ENCODE measurements around the gene UMODL1. TPM values are rescaled to one million over a fixed set of nuclear protein-coding genes. Genes with fewer than 3 reads are reported as not detected.

UMODL1 gene
- total and polyA plus RNA-seq, 2 donors from 2014 or later = 0.39 TPM; not detected in 1

DNA sequence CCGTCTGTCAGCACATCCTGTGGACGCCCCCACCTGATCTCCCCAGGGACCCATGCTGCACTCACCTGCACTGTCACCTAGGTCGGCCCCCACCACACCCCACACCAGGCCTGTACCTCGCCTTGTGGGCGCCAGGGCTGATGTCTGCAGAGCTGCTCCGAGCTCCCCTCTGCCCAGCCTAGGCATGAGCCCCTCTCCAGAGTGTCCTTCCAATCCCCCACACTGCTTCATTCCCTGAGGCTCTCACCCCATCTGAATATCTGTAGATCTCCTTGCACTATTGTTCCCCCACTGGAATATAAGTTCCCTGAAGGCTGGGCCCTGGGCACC, 12.2 kb downstream of the UMODL1 start:
- Histone ChIP-seq H3K4me3 (ENCODE audit: low read length in 3 of 3) (no peak overlapping the region), H3K4me1 (ENCODE audit: control insufficient read depth in 2 of 3, insufficient read depth in 2 of 3, low read depth in 1 of 3, low read length in 3 of 3) (peaks cover 0 to 3% (median 0%) of the 10 kb centered on the region in 3 donors), H3K9ac (ENCODE audit: low read length in 3 of 3) (no peak overlapping the region), H3K27me3 (ENCODE audit: control insufficient read depth, insufficient read depth, low read length) (no peaks in the 10 kb centered on the region), H3K9me3 (ENCODE audit: control insufficient read depth in 2 of 3, insufficient read depth in 1 of 3, low read length in 3 of 3) (no peaks in the 10 kb centered on the region), H3K36me3 (ENCODE audit: control insufficient read depth in 2 of 3, insufficient read depth in 3 of 3, low read length in 3 of 3) (no peaks in the 10 kb centered on the region), H3K27ac (ENCODE audit: low read depth in 2 of 2, low read length in 2 of 2) (no peak overlapping the region)
- intact Hi-C loops (cut with DNase I) = no loop called here
- no peak for TF ChIP-seq CTCF (IDR thresholded peaks at IDR 0.05; ENCODE audit: borderline replicate concordance, extremely low read depth, insufficient read depth)
- peak in 1 of 5 donors; percentile 59 for DNase-seq
- FAIRE-seq = no peak

- DNase-seq = no peak
- no peak for FAIRE-seq
- no peak overlapping the region for H3K27ac ChIP-seq (ENCODE audit: low read depth in 2 of 2, low read length in 2 of 2)
- no peaks in the 10 kb centered on the region for H3K27me3 ChIP-seq (ENCODE audit: control insufficient read depth, insufficient read depth, low read length)
- no peaks in the 10 kb centered on the region for H3K36me3 ChIP-seq (ENCODE audit: control insufficient read depth in 2 of 3, insufficient read depth in 3 of 3, low read length in 3 of 3)
- no peak overlapping the region for H3K4me3 ChIP-seq (ENCODE audit: low read length in 3 of 3)
- TF ChIP-seq CTCF (IDR thresholded peaks at IDR 0.05; ENCODE audit: borderline replicate concordance, extremely low read depth, insufficient read depth) = no peak
- no peak overlapping the region for H3K9ac ChIP-seq (ENCODE audit: low read length in 3 of 3)
- H3K9me3 ChIP-seq (ENCODE audit: control insufficient read depth in 2 of 3, insufficient read depth in 1 of 3, low read length in 3 of 3) = no peaks in the 10 kb centered on the region
- intact Hi-C loops (cut with DNase I) = no loop called here
- H3K4me1 ChIP-seq (ENCODE audit: control insufficient read depth in 2 of 3, insufficient read depth in 2 of 3, low read depth in 1 of 3, low read length in 3 of 3) = peaks cover 0 to 3% (median 0%) of the 10 kb centered on the region in 3 donors
These were observed 13.0 kb downstream of the UMODL1 start for GRCh38 chr21:42084079-42084478.

DNA sequence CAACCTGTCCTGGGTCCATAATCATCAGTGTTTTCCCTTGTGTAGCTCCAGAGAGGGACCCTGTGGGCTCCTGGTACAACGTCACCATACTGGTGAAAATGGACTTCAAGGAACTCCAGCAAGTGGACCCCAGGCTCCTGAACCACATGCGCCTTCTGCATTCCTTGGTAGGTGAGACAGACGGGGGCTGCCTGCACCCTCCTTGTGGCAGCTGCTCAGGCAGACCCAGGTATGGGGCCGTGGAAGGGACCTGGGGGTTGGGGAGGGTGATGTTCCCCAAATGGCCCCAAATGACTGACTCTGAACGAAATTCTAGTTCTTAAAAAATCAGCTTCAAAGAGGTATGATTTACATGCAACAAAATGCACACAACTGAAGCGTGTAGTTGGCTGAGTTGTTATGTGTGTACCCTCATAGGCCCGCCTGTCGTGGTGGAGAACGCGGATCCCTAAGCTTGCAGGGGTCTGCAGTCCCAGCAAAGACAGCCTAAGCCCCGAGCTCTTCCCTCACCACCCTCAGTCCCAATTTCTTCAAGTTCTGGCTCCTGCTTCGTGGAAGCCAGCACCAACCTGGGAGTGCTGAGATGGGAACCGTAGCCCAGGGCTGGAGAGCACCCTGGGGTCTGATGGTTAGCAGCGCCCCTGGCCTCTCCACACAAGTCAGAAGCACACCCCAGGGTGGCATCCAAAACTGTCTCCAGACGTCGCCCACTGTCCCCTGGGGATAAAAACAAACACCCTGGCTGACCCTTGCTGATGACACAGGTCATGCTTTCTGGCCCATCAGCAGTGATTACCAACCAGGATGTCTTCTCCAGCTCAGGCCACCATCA, 14.3 kb downstream of the UMODL1 start:
- no peak for FAIRE-seq
- no peak for TF ChIP-seq CTCF (IDR thresholded peaks at IDR 0.05; ENCODE audit: borderline replicate concordance, extremely low read depth, insufficient read depth)
- no peak overlapping the region for H3K4me3 ChIP-seq (ENCODE audit: low read length in 3 of 3)
- intact Hi-C loops (cut with DNase I) = no loop called here
- no peak overlapping the region for H3K27ac ChIP-seq (ENCODE audit: low read depth in 2 of 2, low read length in 2 of 2)
- no peak overlapping the region for H3K9ac ChIP-seq (ENCODE audit: low read length in 3 of 3)
- no peaks in the 10 kb centered on the region for H3K9me3 ChIP-seq (ENCODE audit: control insufficient read depth in 2 of 3, insufficient read depth in 1 of 3, low read length in 3 of 3)
- DNase-seq = peak in 1 of 5 donors; percentile 62
- H3K36me3 ChIP-seq (ENCODE audit: control insufficient read depth in 2 of 3, insufficient read depth in 3 of 3, low read length in 3 of 3) = no peaks in the 10 kb centered on the region
- peaks cover 0 to 3% (median 0%) of the 10 kb centered on the region in 3 donors for H3K4me1 ChIP-seq (ENCODE audit: control insufficient read depth in 2 of 3, insufficient read depth in 2 of 3, low read depth in 1 of 3, low read length in 3 of 3)
- no peaks in the 10 kb centered on the region for H3K27me3 ChIP-seq (ENCODE audit: control insufficient read depth, insufficient read depth, low read length)

Measured in kidney (tissue), 14 donors.